ENCODE data around the gene PHACTR3.

The PHACTR3 gene

GRCh38 chr20:59578436-59579403 lies 25.6 kb upstream of the PHACTR3 start:
- no peak for DNase-seq (ENCODE audit: low read depth)
- no peak overlapping the region for H3K4me3 ChIP-seq (ENCODE audit: low read depth, low read length)
- TF ChIP-seq, protein P1, sequence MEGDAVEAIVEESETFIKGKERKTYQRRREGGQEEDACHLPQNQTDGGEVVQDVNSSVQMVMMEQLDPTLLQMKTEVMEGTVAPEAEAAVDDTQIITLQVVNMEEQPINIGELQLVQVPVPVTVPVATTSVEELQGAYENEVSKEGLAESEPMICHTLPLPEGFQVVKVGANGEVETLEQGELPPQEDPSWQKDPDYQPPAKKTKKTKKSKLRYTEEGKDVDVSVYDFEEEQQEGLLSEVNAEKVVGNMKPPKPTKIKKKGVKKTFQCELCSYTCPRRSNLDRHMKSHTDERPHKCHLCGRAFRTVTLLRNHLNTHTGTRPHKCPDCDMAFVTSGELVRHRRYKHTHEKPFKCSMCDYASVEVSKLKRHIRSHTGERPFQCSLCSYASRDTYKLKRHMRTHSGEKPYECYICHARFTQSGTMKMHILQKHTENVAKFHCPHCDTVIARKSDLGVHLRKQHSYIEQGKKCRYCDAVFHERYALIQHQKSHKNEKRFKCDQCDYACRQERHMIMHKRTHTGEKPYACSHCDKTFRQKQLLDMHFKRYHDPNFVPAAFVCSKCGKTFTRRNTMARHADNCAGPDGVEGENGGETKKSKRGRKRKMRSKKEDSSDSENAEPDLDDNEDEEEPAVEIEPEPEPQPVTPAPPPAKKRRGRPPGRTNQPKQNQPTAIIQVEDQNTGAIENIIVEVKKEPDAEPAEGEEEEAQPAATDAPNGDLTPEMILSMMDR (IDR thresholded peaks at IDR 0.05; ENCODE audit: insufficient read depth, low read depth, low read length, missing control alignments): no peak

DNA sequence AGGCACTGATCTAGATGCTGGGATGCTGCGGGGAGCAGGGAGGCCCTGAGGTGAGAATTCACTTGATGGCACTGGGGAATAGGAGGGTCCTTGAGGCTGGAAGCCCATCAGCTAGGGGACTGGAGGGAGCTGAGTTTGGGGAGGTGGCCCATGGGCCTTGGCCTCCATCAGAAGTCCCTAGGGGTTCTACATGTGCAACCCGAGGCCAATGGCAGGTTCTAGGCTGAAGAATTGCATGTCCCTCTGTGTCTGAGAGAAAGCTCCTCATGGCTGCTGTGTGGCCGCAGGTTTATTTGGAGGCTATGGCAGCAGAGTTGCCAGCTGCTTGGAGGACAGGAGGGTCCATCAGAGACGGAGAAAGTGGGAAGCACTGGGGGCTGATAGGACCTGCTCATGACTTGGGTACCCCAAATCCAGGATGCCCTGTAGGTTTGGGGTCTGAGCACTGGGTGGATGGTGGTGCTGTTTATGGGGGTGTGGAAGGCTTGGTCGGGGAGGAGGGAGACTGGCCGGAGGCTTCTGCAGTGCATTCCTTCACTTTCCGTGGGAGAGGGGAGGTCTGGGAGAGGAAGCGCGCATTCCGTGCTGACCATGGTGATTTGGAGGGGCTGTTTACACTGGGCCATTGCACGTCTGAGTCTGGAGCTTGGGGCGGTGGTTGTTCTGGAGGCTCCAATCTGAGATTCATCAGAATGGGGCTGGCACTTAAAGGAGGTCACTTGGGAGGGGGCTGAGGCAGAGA lies 24.8 kb upstream of the PHACTR3 start:
- no peak for DNase-seq (ENCODE audit: low read depth)
- TF ChIP-seq, protein P1 (IDR thresholded peaks at IDR 0.05; ENCODE audit: insufficient read depth, low read depth, low read length, missing control alignments): no peak
- no peak overlapping the region for H3K4me3 ChIP-seq (ENCODE audit: low read depth, low read length)

DNA sequence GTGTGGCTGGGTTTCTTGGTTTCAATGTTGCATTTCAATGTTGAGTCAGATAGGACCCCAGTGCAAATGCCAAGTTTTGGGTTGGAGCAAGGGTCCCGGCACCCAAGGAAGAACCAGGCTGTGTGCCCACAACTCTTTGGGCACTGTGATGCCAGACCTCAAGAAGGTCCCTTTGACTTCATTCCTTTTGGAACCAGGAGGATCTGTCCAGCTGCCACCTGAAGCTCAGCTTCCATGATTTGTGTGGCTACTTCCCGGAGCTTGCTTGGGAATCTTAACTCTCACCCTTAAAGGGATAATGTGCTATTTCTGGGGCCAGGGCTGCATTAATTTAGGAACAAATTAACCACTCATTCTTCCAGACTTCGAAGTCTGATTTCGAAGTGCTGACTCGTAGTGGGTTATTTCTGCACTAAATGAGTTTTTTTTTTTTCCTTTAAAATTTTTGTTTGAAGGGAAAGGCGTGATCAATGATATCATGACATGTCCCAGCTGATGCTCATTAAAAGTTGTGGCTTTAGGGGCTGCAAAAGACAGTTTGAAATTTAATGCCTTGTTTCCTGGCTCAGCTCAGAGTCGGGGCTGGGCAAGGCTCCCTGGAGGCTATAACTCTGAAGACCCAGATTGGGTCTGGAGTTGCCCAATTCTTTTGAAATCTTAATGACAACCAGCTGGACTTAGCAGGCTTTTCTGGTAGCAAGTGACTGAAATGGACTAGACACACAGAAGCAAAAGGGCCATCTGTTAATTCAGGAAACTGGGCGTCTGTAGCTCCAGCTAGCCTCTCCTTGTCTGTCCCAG lies 24.0 kb upstream of the PHACTR3 start:
- H3K4me3 ChIP-seq (ENCODE audit: low read depth, low read length): no peak overlapping the region
- TF ChIP-seq, protein P1 (IDR thresholded peaks at IDR 0.05; ENCODE audit: insufficient read depth, low read depth, low read length, missing control alignments): no peak
- DNase-seq (ENCODE audit: low read depth): no peak

DNA sequence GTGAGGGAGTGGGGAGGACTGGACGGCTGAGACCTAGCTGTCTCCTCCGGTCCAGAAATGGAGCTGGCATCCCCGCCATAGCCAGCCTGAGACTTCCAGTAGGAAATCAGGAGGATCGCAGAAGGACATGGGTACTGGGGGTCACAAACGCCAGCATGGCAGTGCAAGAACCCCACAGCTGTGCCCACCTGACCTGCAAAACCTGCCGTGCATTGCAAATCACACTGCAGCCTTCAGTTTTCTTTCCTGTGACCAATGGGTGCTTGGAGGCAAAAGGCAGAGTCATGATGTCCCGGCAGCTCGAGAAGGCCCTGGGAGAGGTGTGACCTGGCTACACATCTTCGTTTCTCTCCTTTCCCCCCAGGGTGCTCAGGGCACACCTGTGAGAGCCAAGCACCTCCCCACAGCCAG lies 23.3 kb upstream of the PHACTR3 start:
- DNase-seq (ENCODE audit: low read depth): no peak
- TF ChIP-seq, protein P1 (IDR thresholded peaks at IDR 0.05; ENCODE audit: insufficient read depth, low read depth, low read length, missing control alignments): no peak
- no peak overlapping the region for H3K4me3 ChIP-seq (ENCODE audit: low read depth, low read length)

DNA sequence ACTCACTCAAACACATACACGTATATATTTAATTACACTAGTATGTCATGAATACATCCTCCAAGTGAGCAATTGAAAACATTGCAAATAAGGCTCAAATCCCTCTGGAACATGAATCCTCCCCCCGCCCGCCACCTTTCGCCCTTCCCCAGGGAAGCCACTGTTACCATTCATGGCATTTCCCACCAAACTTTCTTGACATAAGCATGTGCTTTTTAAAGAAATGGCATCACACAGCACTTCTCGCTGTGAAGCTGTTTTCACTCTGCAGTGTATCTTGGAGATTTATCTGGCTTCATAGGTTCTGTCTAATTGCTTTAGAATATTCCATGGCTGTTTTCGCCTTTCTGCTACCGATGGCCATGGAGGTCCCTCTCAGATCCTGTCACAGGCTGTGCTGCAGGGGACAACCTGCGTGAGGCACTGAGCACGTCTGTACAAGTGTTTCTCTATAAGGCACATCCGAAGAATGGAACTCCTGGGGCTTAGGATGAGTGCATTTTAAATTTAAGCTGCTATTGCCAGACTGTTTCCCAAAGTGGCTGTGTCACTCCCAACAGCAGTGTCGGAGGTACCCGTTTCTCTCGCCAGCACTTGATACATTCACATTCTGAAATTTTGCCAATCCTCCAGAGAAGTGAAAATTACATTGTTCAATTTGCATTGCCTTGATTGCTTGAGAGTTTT lies 22.2 kb upstream of the PHACTR3 start:
- no peak for DNase-seq (ENCODE audit: low read depth)
- TF ChIP-seq, protein P1 (IDR thresholded peaks at IDR 0.05; ENCODE audit: insufficient read depth, low read depth, low read length, missing control alignments): no peak
- no peak overlapping the region for H3K4me3 ChIP-seq (ENCODE audit: low read depth, low read length)
